Measurements from ENCODE around the gene ARHGAP40. TPM values are rescaled to one million over a fixed set of nuclear protein-coding genes. Genes with fewer than 3 reads are reported as not detected.

Gene ARHGAP40
- total RNA-seq, 1 donor from 2014 or later, result 1.1 TPM

DNA sequence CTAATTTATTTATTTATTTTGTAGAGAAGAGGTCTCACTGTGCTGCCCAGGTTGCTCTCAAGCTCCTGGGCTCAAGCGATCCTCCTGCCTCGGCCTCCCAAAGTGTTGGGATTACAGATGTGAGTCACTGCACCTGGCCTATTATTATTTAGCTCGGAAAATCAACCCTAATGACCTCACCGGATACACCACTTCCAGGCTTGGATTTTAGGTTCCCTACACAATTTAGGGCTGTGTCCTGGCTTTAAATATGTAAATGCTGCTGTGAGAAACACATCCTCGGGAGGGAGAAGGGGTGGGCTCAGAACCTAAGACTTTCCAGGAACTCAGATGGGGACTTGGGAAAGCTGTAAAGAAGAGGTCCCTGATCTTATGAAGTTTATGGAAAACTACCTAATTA is 71.7 kb downstream of the ARHGAP40 start:
- Histone ChIP-seq H3K4me3 (ENCODE audit: low read depth, low read length) (no peak overlapping the region), H3K27me3 (ENCODE audit: control insufficient read depth, insufficient read depth, low read length) (peaks cover 8% of the 10 kb centered on the region), H3K36me3 (ENCODE audit: control insufficient read depth, insufficient read depth, low read length) (no peaks in the 10 kb centered on the region)
- DNase-seq (ENCODE audit: low read depth) (peak; percentile 13), FAIRE-seq (no peak)
- TF ChIP-seq, protein P1, sequence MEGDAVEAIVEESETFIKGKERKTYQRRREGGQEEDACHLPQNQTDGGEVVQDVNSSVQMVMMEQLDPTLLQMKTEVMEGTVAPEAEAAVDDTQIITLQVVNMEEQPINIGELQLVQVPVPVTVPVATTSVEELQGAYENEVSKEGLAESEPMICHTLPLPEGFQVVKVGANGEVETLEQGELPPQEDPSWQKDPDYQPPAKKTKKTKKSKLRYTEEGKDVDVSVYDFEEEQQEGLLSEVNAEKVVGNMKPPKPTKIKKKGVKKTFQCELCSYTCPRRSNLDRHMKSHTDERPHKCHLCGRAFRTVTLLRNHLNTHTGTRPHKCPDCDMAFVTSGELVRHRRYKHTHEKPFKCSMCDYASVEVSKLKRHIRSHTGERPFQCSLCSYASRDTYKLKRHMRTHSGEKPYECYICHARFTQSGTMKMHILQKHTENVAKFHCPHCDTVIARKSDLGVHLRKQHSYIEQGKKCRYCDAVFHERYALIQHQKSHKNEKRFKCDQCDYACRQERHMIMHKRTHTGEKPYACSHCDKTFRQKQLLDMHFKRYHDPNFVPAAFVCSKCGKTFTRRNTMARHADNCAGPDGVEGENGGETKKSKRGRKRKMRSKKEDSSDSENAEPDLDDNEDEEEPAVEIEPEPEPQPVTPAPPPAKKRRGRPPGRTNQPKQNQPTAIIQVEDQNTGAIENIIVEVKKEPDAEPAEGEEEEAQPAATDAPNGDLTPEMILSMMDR (IDR thresholded peaks at IDR 0.05; ENCODE audit: insufficient read depth, low read length, severe bottlenecking), result no peak

DNA sequence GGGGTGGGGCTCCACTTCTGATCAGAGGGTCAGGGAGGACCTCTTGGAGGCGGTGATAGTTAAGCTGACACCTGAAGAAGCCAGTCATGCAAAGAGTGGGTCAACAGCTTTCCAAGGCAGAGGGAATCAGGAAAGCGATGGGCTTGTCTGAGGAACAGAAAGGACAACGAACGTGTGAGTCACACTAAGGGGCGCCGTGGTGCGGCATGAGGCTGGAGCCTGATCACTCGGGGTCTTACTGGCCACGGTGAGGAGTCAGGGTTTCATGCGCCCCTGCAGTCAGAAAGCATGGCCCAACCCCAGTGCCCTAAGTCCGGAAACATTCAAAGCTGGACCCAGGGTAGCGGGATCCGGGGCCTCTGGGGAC is 72.1 kb downstream of the ARHGAP40 start:
- DNase-seq (ENCODE audit: low read depth) (peak; percentile 13), FAIRE-seq (no peak)
- Histone ChIP-seq H3K4me3 (ENCODE audit: low read depth, low read length) (peak overlapping the region; percentile 52), H3K27me3 (ENCODE audit: control insufficient read depth, insufficient read depth, low read length) (peaks cover 8% of the 10 kb centered on the region), H3K36me3 (ENCODE audit: control insufficient read depth, insufficient read depth, low read length) (no peaks in the 10 kb centered on the region)
- TF ChIP-seq, protein P1 (IDR thresholded peaks at IDR 0.05; ENCODE audit: insufficient read depth, low read length, severe bottlenecking), result no peak

DNA sequence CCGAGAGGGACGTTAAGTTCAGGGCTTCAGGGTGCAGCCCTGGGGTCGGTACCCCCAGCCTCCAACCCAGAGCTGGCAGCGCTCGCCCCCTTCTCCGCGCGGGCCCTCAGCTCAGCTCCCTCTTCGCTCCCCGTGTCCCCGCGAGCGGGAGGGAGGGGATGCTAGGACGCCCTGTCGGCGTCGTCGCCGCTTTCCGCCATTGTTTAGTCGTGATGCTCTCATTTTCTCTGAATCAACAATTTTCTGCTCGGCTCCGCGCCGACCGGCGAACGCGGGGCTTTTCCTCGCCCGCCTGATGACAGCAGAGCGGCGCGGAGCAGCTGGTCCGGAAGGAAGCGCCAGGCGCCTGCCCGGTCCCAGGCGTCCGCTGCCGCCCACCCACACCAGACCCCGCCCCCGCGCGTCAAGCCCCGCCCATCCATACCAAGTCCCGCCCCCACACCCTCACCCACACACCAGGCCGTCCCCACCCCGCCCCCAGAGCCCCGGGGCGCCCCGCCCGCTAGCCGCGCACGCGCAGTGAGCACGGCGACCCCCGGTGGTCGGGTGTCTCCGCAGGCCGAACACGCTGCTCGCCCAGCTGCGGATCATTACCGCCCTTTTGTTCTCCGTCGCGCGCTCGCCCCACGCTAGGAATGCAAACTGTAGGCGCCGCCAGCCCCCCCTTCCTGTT is 72.6 kb downstream of the ARHGAP40 start:
- TF ChIP-seq, protein P1 (IDR thresholded peaks at IDR 0.05; ENCODE audit: insufficient read depth, low read length, severe bottlenecking), result no peak
- FAIRE-seq (no peak), DNase-seq (ENCODE audit: low read depth) (peak; percentile 25)
- peaks cover 6% of the 10 kb centered on the region for H3K27me3 ChIP-seq (ENCODE audit: control insufficient read depth, insufficient read depth, low read length)
- no peaks in the 10 kb centered on the region for H3K36me3 ChIP-seq (ENCODE audit: control insufficient read depth, insufficient read depth, low read length)
- peak overlapping the region; percentile 52 for H3K4me3 ChIP-seq (ENCODE audit: low read depth, low read length)

DNA sequence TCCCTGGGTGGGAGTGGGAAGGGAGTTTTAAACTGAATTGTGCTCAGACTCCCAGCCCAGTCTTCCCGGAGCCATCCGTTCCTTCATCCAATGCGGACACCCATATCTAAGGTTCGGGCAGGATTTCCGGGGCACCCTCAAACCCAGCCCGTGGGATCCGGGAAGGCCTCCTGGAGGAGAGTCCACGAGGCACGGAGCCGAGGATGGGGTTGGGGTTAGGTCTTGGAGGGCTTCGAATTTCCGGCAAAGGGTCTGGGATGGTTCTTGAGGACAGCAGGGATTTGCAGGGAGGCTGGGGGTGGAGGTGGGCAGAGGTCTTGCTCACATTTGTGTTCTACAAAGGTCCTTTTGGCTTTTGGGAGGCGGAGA is 73.1 kb downstream of the ARHGAP40 start:
- no peak for DNase-seq (ENCODE audit: low read depth)
- H3K4me3 ChIP-seq (ENCODE audit: low read depth, low read length), result no peak overlapping the region

DNA sequence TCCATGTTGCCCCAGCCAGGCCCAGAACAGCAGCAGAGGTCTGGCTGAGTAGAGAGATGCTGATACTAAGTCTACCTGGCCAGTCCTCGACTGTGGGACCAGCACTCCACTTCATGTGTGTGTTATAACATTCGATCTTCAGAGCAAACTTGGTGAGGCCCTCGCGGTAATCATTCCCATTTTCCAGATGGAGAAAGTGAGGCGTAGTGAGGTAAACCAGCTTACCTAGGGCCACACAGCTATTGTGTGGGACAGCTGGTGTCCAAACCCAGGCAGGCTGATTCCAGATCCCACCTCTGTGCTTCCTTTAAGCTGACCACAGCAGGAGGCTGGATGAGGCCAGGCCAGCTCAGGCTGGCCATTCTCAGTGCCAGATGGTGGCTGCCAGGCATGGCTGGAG is 75.0 kb downstream of the ARHGAP40 start:
- DNase-seq (ENCODE audit: low read depth) (no peak), FAIRE-seq (no peak)
- TF ChIP-seq, protein P1 (IDR thresholded peaks at IDR 0.05; ENCODE audit: insufficient read depth, low read length, severe bottlenecking), result no peak
- Histone ChIP-seq H3K4me3 (ENCODE audit: low read depth, low read length) (no peak overlapping the region), H3K36me3 (ENCODE audit: control insufficient read depth, insufficient read depth, low read length) (no peaks in the 10 kb centered on the region), H3K27me3 (ENCODE audit: control insufficient read depth, insufficient read depth, low read length) (peaks cover 2% of the 10 kb centered on the region)

More for the DNA sequence above, 73.1 kb downstream of the ARHGAP40 start:
- FAIRE-seq, result no peak
- TF ChIP-seq, protein P1 (IDR thresholded peaks at IDR 0.05; ENCODE audit: insufficient read depth, low read length, severe bottlenecking), result no peak
- H3K27me3 ChIP-seq (ENCODE audit: control insufficient read depth, insufficient read depth, low read length), result peaks cover 6% of the 10 kb centered on the region
- H3K36me3 ChIP-seq (ENCODE audit: control insufficient read depth, insufficient read depth, low read length), result no peaks in the 10 kb centered on the region

Data from bronchial epithelial cell (primary cell).